ENCODE measurements around the gene RBM6. TPM values are rescaled to one million over a fixed set of nuclear protein-coding genes. Genes with fewer than 3 reads are reported as not detected.

The RBM6 gene
- total RNA-seq, 1 experiment from 2014 or later, result 58.0 TPM

- peak overlapping the region; percentile 19 for H3K27ac Mint-ChIP-seq (ENCODE audit: low read depth, unreplicated experiment)
- CTCF ChIA-PET, result interaction anchor here (0.6 to 1.0 kb wide), 5 partner anchors 10 to 256 kb away, joined by 3 to 5 read pairs (median 3); no protein-coding TSS in a partner anchor
- intact Hi-C loops (cut with micrococcal nuclease), result no loop called here
Observed at GRCh38 chr3:50095352-50095998, 155.5 kb downstream of the RBM6 start.

DNA sequence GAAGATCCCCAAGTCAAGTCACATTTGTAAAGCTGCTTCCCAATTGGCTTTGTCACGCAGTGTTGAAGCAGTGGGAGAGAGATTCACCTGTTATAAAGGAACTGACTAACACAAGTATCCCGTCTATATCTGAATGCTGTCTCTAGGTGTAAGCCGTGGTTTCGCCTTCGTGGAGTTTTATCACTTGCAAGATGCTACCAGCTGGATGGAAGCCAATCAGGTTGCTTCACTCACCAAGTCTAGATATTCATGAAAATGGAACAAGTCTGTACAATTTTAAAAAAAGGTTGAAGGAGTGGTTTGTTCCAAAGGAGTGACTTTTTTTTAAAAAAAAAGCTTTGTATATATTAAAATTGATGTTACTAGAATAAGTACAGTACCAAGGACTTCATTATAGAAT lies 160.4 kb downstream of the RBM6 start:
- CTCF ChIA-PET, result interaction anchor here (0.6 kb wide), 1 partner anchor 167 kb away, joined by 3 read pairs; no protein-coding TSS in a partner anchor
- BruUV-seq (replicated peaks), result no TSS peak
- Mint-ChIP-seq H3K27me3 (ENCODE audit: insufficient read depth, unreplicated experiment) (no peaks in the 10 kb centered on the region), H3K9me3 (ENCODE audit: unreplicated experiment) (no peaks in the 10 kb centered on the region), H3K27ac (ENCODE audit: low read depth, unreplicated experiment) (no peak overlapping the region), H3K4me3 (ENCODE audit: unreplicated experiment) (no peak overlapping the region), H3K36me3 (ENCODE audit: insufficient read depth, unreplicated experiment) (peaks cover 100% of the 10 kb centered on the region), H3K4me1 (ENCODE audit: insufficient read depth, unreplicated experiment) (peaks cover 3% of the 10 kb centered on the region)
- intact Hi-C loops (cut with micrococcal nuclease), result no loop called here
- DNase-seq (ENCODE audit: unreplicated experiment), result no peak
- TF ChIP-seq, protein P1, sequence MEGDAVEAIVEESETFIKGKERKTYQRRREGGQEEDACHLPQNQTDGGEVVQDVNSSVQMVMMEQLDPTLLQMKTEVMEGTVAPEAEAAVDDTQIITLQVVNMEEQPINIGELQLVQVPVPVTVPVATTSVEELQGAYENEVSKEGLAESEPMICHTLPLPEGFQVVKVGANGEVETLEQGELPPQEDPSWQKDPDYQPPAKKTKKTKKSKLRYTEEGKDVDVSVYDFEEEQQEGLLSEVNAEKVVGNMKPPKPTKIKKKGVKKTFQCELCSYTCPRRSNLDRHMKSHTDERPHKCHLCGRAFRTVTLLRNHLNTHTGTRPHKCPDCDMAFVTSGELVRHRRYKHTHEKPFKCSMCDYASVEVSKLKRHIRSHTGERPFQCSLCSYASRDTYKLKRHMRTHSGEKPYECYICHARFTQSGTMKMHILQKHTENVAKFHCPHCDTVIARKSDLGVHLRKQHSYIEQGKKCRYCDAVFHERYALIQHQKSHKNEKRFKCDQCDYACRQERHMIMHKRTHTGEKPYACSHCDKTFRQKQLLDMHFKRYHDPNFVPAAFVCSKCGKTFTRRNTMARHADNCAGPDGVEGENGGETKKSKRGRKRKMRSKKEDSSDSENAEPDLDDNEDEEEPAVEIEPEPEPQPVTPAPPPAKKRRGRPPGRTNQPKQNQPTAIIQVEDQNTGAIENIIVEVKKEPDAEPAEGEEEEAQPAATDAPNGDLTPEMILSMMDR (IDR thresholded peaks at IDR 0.05; ENCODE audit: unreplicated experiment), result no peak
- POLR2A ChIA-PET, result interaction anchor here (0.6 to 0.7 kb wide), 3 partner anchors 11 to 310 kb away, joined by 3 to 4 read pairs (median 4); no protein-coding TSS in a partner anchor

More at GRCh38 chr3:50095352-50095998, 155.5 kb downstream of the RBM6 start:
- POLR2A ChIA-PET, result interaction anchor here (0.6 to 1.2 kb wide), 3 partner anchors 8 to 641 kb away, joined by 3 to 5 read pairs (median 3); no protein-coding TSS in a partner anchor
- no peak overlapping the region for H3K4me3 Mint-ChIP-seq (ENCODE audit: unreplicated experiment)
- no TSS peak for BruUV-seq (replicated peaks)
- no peak for DNase-seq (ENCODE audit: unreplicated experiment)
- TF ChIP-seq, protein P1 (IDR thresholded peaks at IDR 0.05; ENCODE audit: unreplicated experiment), result no peak
- H3K27me3 Mint-ChIP-seq (ENCODE audit: insufficient read depth, unreplicated experiment), result no peaks in the 10 kb centered on the region
- H3K9me3 Mint-ChIP-seq (ENCODE audit: unreplicated experiment), result no peaks in the 10 kb centered on the region
- H3K36me3 Mint-ChIP-seq (ENCODE audit: insufficient read depth, unreplicated experiment), result peaks cover 100% of the 10 kb centered on the region
- peaks cover 9% of the 10 kb centered on the region for H3K4me1 Mint-ChIP-seq (ENCODE audit: insufficient read depth, unreplicated experiment)

GRCh38 chr3:50100956-50101845 lies 161.3 kb downstream of the RBM6 start:
- Mint-ChIP-seq H3K4me3 (ENCODE audit: unreplicated experiment) (no peak overlapping the region), H3K36me3 (ENCODE audit: insufficient read depth, unreplicated experiment) (peaks cover 100% of the 10 kb centered on the region), H3K9me3 (ENCODE audit: unreplicated experiment) (no peaks in the 10 kb centered on the region), H3K27ac (ENCODE audit: low read depth, unreplicated experiment) (no peak overlapping the region), H3K4me1 (ENCODE audit: insufficient read depth, unreplicated experiment) (no peaks in the 10 kb centered on the region), H3K27me3 (ENCODE audit: insufficient read depth, unreplicated experiment) (no peaks in the 10 kb centered on the region)
- ChIA-PET POLR2A (interaction anchor here (0.6 to 1.4 kb wide), 7 partner anchors 11 to 310 kb away, joined by 3 to 6 read pairs (median 4); no protein-coding TSS in a partner anchor), CTCF (interaction anchor here (0.8 to 1.1 kb wide), 3 partner anchors 13 to 21 kb away, joined by 3 to 5 read pairs (median 3); no protein-coding TSS in a partner anchor)
- TF ChIP-seq, protein P1 (IDR thresholded peaks at IDR 0.05; ENCODE audit: unreplicated experiment), result no peak
- DNase-seq (ENCODE audit: unreplicated experiment), result no peak
- no TSS peak for BruUV-seq (replicated peaks)
- intact Hi-C loops (cut with micrococcal nuclease), result no loop called here

- H3K9me3 Mint-ChIP-seq (ENCODE audit: unreplicated experiment), result no peaks in the 10 kb centered on the region
- intact Hi-C loops (cut with micrococcal nuclease), result no loop called here
- H3K36me3 Mint-ChIP-seq (ENCODE audit: insufficient read depth, unreplicated experiment), result peaks cover 100% of the 10 kb centered on the region
- no peaks in the 10 kb centered on the region for H3K4me1 Mint-ChIP-seq (ENCODE audit: insufficient read depth, unreplicated experiment)
- no peak overlapping the region for H3K4me3 Mint-ChIP-seq (ENCODE audit: unreplicated experiment)
- no peak for DNase-seq (ENCODE audit: unreplicated experiment)
- no peaks in the 10 kb centered on the region for H3K27me3 Mint-ChIP-seq (ENCODE audit: insufficient read depth, unreplicated experiment)
- ChIA-PET POLR2A (interaction anchor here (1.1 to 1.4 kb wide), 3 partner anchors 12 to 18 kb away, joined by 3 to 5 read pairs (median 4); no protein-coding TSS in a partner anchor), CTCF (interaction anchor here (0.6 to 1.1 kb wide), 3 partner anchors 12 to 20 kb away, joined by 3 to 5 read pairs (median 3); no protein-coding TSS in a partner anchor)
- BruUV-seq (replicated peaks), result no TSS peak
- no peak overlapping the region for H3K27ac Mint-ChIP-seq (ENCODE audit: low read depth, unreplicated experiment)
- TF ChIP-seq, protein P1 (IDR thresholded peaks at IDR 0.05; ENCODE audit: unreplicated experiment), result no peak
Observed at GRCh38 chr3:50102558-50102957, 162.6 kb downstream of the RBM6 start.
